GM21529 (cell line): Measurements from ENCODE around the gene CD82.
A peak's percentile ranks its signal among the peaks of the same experiment; 100 is the strongest.
"Not testable (repeated sequence)": the region's sequence is repeated elsewhere in the genome, so short reads cannot be mapped to it uniquely, and the experiment has no call there.

Experiments
- ATAC-seq: cut with Tn5 transposase; IDR thresholded peaks from one replicate; pipeline ENCODE4 v1.9.1; 2021; ENCODE audit not compliant: unreplicated experiment

The CD82 gene

DNA sequence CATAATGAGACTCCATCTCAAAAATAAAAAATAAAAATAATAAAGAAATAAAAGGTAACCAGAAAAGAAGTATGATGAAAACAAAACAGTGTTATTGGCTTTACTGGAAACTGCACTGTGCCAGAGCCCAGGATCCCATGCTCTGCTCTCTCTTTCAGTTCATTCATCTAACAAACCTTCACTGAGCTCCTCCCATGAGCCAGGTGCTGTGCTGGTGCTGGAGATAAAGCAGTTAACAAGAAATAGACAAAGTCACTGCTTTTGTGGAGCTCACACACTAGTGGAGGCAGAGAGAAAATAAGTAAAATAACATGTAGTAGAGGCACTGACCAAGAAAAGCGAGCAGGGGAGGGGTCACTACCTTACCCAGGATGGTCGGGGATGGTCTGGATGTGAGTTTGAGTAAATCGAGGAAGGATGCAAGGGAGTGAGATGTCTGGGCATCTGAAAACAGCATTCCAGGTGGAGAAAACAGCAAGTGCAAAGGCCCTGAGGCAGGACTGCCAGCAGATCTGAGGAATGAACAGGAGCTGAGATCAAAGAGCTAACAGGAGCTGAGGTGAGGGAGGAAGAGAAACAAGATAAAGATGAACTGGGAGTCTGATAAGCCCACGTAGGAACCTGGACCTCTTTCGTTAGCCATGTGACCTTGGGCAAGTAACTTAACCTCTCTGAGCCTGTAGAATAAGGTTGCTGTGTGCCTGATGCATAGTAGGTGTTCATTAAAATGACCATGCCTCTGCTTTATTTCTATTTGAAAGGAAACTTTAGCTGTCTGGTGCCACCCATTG is 31.3 kb upstream of the CD82 start:
- ATAC-seq: no peak

DNA sequence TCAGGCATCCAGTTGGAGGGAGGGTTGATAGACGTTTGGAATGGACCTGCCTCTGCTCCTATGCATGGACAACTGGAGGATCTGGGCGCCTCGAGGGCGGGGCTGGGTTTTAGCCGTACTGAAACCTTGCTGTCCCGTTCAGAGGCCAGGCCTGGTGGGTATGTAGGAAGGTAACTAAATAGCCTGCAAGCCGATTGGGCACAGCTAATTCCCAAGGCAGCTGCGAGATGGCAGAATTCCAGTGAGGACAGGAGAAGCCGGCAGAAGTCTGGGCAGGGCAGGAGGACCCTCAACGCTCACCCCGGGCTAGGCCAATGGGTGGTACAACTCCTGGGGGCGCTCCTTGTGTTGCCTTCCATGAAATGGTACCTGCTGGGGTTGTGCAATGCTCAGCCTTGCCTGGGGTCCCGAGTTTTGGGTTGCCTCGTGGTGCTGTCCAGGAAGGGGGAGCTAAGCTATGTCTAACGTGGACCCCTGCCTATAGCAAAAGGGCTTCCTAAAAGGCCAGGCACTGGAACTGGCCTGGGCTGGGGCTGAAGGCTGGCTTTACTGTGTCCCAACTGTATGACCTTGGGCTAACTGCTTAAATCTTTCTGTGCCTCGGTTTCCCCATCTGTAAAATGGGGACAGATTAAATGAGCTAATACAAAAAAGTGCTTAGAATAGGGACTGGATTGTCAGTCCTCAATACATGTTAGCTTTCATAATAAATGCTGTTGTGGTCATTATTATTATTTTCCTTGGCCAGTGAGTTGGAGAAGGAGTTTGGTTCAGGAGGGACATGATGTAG is 30.1 kb upstream of the CD82 start:
- no peak for ATAC-seq

DNA sequence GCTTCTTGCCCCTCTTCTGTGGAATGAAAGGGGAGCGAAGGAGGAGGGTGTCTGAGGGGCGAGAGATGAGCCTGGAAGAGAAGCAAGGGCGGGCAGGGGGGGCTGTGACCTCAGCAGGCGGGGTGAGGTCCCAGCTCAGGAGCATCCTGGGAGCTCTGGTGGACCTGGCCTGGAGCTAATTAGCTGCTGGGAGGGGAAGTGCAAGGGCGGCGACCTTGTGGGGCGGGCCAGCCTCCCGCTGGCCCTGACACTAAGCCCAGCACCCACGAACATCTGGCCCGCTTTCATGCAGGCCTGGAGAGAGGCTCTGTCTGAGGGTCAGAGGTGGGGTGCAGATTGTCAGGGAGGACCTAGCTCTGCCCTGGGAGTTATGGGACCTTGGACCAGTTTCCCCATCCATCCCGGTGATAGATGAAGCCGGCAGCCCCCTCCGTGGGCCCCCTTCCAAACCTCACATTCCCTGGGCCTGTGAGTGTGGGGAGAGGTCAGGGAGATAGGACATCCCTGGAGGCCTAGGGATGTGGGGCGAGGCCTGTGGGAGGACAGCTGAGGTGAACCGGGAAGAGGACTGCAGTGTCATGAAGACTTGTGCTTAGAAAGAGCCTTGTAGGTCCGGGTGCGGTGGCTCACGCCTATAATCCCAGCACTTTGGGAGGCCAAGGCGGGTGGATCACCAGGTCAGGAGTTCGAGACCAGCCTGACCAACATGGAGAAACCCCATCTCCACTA is 28.5 kb upstream of the CD82 start:
- ATAC-seq: no peak

DNA sequence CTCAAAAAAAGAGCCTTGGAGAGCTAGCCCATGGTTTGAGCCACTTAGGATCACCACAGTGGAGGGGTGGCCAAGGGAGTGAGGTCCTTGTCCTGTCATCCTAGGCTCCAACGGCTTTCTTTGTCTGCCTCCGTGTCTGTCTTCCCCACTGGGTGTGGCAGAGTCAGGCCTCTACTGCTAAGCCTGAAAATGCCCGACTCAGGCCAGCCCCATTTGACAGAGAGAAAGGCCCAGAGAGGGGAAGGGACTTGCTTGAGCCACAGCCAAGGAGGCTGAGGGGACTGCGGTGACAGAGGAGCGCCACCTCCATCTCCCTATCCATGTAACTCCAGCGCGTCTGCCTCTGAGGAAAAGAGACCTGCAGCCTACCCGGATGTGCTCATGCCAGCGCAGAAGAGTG is 27.8 kb upstream of the CD82 start:
- no peak for ATAC-seq

DNA sequence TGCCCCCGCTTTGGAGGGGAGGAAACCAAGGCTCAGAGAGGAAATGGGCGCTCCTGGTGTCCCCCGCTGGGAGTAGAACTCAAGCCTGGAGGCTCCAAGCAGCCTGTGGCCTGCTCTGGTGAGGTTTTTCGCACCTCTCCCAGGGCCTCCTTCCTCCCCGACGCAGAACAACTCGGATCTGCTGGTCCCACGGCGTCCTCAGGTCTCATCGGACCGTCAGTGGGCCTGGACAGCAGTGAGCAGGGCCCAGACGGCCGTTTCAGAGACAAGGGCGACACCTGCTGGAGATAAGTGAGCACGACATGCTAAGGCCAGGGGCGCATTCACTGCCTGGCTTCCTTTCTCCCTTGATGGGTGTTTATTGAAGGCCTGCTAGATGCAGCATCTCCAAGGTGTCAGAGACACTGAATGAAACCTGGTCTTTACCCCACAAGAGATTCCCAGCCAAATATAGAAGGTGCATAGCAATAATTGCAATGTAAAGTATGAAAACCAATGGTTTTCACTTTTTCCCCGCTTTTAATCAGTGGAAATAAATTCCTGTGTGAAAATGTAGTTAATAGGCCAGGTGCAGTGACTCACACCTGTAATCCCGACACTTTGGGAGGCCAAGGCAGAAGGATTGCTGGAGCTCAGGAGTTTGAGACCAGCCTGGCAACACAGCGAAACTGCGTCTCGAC is 26.9 kb upstream of the CD82 start:
- ATAC-seq: peak; percentile 88

DNA sequence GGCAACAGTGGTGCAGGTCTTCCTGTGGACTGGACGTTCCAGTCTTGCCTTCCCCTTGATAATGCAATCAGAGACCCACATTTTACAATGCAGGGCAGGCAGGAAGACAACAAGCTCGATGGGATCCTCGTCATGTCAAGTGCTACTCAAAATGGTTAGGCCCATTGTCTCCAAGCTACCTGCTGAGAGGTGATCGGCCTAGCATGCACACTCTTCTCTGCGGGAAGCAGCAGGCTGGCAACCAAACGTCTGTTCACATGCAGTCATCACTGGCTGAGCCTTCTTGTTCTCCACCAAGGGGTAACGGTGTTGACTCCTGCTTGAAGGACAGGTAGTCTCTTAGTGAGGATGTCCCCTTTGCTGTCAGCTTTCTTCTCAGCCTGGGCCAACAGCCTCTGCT is 25.5 kb upstream of the CD82 start:
- no peak for ATAC-seq

DNA sequence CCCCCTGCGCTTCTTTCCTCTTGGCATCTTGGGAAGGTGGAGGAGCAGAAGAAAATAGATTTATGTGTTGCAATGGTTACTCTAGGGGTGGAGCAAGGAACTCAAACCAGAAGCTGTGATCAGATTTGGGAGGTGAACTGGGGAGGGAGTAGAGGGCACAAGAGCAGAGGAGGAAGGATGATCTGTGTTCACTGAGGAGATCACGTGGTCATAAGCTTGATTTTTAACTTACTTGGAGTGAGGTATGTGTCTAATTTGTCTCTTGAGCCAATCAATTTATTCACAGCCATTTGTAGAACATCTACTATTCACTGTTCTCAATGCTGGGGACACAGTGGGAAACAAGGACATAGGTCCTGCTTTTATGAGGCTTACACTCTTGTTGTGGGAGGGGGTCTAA is 24.8 kb upstream of the CD82 start:
- ATAC-seq: no peak

DNA sequence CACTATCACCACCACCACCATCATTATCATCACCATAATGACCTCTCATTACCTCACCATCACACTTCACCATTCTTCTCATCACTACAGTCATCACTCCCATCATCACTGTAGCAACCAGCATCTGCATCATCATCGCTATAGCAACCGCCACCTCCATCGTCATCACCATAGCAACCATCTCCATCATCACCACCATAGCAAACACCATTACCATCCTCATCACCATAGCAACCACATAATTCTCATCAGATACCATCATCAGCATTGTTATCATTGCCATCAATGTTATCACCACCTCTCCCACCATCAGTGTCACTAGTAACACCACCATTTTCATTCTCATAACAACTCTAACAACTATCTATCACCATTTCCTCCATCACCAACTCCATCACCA is 23.1 kb upstream of the CD82 start:
- no peak for ATAC-seq

DNA sequence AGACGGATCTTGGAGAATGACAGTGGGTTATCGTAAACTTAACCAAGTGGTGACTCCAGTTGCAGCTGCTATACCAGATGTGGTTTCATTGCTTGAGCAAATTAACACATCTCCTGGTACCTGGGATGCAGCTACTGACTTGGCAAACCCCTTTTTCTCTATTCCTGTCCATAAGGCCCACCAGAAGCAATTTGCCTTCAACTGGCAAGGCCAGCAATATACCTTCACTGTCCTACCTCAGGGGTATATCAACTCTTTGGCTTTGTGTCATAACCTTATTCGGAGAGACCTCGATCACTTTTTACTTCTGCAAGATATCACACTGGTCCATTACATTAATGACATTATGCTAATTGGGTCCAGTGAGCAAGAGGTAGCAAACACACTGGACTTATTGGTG is 18.5 kb upstream of the CD82 start:
- not testable (repeated sequence) for ATAC-seq

DNA sequence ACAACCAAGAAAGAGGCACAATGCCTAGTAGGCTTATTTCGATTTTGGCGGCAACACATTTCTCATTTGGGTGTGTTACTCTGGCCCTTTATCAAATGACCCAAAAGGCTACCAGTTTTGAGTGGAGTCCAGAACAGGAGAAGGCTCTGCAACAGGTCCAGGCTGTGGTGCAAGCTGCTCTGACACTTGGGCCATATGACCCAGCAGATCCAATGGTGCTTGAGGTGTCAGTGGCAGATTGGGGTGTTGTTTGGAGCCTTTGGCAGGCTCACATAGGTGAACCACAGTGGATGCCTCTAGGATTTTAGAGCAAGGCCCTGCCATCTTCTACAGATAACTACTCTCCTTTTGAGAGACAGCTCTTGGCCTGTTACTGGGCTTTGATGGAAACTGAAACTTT is 17.9 kb upstream of the CD82 start:
- ATAC-seq: not testable (repeated sequence)

DNA sequence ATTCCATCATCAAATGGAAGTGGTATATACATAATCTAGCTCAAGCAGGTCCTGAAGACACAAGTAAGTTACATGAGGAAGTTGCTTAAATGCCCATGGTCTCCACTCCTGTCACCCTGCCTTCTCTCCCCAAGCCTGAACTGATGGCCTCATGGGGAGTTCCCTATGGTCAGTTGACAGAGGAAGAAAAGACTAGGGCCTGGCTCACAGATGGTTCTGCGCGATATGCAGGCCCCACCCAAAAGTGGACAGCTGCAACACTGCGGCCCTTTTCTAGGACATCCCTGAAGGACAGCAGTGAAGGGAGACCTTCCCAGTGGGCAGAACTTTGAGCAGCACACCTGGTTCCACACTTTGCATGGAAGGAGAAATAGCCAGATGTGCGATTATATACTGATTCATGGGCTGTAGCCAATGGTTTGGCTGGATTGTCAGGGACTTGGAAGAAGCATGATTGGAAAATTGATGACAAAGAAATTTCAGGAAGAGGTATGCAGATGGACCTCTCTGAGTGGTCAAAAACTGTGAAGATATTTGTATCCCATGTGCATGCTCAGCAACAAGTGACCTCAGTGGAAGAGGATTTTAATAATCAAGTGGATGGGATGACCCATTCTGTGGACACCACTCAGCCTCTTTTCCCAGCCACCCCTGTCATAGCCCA is 17.3 kb upstream of the CD82 start:
- ATAC-seq: no peak

DNA sequence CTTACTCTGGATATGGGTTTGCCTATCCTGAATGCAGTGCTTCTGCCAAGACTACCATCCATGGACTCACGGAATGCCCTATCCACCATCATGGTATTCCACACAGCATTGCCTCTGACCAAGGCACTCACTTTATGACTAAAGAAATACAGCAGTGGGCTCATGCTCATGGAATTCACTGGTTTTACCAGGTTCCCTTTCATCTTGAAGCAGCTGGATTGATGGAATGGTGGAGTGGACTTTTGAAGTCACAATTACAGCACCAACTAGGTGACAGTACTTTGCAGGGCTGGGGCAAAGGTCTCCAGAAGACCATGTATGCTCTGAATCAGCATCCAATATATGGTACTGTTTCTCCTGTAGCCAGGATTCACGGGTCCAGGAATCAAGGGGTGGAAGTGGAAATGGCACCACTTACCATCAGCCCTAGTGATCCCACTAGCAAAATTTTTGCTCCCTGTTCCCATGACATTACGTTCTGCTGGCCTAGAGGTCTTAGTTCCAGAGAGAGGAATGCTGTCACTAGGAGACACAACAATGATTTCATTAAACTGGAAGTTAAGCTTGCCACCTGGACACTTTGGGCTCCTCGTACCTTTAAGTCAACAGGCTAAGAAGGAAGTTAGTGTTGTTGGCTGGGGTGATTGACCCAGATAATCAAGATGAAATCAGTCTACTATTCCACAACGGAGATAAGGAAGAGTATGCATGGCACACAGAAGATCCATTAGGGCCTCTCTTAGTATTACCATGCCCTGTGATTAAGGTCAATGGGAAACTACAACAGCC is 16.3 kb upstream of the CD82 start:
- ATAC-seq: not testable (repeated sequence)

DNA sequence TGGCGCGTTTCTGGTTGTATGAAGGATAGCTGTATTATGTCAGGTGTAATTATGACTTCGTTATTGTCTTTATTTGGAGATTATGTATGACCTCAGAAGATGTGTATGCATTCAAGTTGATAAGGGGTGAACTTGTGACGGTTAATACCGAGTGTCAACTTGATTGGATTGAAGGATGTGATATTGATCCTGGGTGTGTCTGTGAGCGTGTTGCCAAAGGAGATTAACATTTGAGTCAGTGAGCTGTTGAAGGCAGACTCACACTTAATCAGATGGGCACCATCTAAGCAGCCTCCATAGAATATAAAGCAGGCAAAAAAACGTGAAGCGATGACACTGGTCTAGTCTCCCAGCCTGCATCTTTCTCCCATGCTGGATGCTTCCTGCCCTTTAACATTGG is 15.3 kb upstream of the CD82 start:
- no peak for ATAC-seq

DNA sequence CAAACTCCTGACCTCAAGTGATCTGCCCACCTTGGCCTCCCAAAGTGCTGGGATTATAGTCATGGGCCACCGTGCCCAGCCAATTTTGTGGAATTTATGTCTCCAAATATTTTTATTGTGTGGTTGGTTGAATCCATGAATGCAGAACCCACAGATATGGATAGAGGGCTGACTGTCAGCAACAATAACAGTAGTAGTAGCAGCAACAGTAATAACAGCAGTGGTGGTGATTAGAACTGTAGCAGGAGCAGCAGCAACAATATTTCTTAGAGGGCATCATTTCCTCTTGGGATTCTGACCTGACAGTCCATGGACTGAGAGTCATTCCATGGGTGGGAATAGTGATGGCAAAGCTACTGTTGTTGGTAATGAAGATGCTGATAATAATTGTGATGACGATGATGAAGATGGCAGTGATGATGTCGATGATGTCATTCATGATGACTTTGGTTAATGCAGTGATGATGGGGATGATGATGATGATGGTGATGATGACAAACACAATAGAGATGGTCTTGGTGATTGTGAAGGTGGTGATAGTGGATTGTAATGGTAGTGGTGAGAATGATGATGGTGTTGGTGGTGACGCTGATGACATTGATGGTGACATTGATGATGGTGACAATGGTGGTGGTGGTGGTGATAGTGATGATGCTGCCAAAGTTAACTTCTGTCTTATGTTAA is 13.9 kb upstream of the CD82 start:
- no peak for ATAC-seq

DNA sequence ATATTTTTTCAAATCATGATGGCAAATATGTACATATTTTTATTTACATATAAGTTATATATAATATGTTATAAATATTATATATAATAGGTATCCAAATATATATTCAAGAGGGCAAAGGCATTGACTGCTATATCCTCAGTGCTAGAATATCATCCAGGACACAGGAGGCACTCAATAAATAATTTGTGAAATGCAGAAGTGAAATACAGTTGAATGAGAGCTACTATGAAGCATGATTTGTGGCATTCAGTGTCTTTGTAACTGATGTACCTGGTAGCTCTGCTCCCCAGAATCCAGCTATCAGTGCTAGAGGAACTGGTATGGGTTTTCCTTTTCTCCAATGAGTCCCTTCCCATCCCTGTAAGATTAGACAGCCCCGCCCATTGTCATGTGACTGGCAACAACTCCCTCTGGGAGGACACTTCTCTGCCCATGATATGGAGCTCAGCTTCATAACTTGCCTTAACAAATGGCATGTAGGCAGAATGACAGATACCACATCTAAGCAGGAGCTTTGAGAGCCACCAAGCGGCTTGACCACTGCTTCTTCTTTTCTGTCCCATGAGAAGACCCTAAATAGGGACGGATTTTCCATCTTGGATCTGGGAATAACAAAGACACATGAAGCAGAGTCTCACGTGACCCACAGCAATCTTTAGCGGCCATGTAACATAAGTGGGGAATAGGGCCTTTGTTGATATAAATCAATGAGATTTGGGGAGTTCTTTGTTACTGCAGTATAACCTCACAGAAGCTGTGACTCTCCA is 10.2 kb upstream of the CD82 start:
- no peak for ATAC-seq

DNA sequence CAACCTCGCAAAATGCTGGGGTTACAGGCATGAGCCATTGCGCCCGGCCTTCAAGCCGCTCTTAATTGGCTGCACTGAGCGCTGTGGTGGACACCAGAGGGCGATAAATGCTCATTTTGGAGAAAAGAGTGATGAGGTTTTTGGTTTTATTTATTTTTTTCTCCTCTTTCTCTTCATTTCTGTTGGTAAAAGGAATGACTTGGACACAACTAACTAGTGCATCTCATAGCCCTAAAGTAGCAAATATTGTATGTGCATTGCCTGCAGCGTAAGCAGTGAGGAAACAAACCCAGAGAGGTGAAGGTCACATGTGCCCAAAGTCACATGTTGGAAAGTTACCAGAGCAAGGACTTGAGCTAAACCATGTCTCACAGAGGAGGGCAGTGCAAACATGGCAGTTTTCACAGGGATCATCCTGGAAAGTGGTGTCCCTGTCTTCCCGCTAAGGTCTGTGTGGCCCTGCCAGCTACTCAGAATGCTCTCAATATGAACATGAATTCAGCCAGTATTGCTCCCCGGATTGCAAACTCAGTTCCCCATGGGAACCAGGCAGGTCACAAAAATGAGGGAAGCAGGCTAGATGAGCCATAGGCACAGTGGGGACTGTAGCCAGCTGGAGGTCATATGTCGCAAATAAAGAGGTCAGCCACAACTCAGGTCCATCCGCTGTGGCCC is 8.6 kb upstream of the CD82 start:
- ATAC-seq: peak; percentile 34

DNA sequence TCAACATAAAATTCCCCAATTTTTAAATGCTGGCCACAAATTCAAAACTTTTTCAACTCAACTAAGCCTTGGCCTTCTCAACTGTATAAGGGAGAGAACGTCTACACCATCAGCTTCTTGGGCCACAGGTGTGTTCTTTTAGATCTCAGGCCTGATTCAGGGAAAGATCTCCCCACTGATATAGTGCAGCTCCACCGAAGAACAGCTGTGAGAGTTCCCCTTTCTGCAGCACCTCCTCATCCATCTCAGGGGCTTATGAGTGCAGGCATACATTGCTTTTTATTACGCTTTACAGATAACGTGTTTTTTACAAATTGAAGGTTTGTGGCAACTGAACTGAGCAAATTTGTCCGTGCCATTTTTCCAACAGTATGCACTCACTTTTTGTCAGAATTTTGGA is 8.0 kb upstream of the CD82 start:
- no peak for ATAC-seq
